Hippocampal formation (tissue), 2 donors: Measurements from ENCODE around the gene DUSP6.
A peak's percentile ranks its signal among the peaks of the same experiment; 100 is the strongest.
"Not testable (repeated sequence)": the region's sequence is repeated elsewhere in the genome, so short reads cannot be mapped to it uniquely, and the experiment has no call there.

ENCODE experiments used
- DNase-seq, 2 donors: peaks; one replicate each; lab custom pipeline; 2025; lab: John Stamatoyannopoulos, UW

Gene DUSP6

DNA sequence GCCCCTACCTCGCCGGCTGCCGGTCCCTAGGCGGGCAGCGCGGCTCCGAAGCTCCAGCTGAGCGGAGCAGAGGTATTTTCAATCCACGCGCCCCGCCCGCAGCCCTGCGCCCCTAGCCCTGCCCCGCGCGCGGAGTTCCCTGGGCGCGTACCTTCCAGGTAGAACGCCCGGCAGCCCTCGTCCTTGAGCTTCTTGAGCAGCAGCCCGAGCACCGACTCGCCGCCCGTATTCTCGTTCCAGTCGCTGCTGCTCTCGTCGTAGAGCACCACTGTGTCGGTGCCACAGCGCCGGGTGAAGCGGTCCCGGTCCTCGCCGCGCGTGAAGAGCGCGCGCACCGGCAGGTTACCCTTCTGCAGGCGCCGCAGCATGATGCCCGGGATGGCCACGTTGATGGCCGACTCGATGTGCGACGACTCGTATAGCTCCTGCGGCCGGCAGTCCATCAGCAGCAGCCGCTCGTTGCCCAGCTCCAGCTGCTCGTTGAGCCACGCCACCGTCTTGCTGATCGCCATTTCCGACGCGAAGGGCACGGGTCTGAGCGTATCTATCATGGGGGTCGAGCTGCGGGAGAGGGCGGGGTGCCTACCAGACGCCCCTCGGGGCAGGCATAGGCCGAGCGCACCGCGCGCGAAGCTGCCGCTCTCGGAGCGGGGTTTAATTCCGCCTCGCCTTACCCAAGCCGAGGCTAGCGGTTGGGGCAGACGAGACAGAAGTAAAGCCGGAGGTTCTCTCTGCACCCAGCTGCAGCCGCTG is 636 bp downstream of the DUSP6 start:
- peak in 1 of 2 donors; percentile 56 for DNase-seq

DNA sequence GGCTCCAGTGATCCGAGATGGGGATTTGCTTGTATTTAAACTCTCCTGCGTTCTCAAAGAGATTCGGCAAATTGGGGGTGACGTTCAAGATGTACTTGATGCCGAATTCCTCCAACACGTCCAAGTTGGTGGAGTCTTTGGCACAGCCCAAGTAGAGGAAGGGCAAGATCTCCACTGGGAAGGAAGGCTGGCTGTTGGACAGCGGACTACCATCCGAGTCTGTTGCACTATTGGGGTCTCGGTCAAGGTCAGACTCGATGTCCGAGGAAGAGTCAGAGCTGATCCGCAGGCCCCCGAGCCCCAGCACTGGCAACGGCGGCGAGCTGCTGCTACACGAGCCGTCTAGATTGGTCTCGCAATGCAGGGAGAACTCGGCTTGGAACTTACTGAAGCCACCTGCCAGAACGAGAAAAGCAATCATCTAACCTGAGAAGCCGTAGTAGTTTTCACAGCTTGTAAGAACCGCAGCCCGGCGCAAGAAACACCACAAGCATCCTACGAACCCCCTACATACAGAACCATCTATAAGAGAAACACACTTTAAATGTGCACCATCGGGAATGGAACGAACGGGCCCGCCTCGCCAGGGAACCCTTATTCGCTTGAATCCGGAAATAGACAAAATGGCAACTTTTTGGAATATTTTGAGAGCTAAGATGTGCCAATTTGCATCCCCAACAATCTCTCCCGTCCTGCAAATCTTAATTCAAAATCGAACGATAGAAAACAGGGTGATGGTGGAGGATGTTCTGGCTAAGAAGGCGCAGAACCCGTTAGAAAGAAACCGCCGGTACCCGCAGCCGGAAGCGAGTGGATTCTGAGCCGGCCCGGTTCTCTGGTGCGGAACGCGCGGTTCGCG is 1.4 kb downstream of the DUSP6 start:
- DNase-seq, result no peak

DNA sequence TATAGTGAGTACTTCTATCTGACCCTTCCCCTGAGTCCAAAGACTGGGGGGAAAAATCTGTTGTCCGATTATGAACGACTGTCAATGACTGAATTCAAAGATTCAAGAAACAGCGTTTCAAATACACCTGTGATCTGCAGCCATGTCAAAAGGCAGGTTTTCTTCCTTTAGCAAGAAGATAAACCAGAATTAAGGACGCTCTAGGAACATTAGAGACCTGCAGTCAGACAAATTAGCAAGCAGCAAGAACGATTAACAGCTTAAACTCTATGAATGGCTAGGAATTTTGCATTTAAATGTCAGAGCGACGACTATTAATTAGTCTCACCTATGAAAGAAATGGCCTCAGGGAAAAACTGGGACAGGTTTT is 2.1 kb downstream of the DUSP6 start:
- no peak for DNase-seq

DNA sequence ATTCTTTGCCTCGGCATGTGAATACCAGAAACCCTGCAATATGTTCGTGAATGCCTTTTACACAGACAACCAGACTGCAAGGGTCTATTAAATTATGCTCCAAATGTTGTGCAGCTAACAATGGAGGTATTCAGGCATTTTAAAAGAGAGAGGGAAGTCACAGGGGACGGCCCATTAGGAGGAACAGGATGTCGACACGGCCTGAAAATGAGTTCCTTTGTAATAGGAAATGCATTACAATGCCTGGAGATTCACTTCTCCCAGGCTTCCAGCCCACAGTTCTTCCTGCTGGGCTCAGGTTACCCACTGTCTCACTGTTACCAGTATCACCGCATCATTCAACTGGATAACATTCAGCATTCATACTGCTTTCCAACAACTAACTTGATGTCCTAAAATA is 2.5 kb downstream of the DUSP6 start:
- peak; percentile 21 to 36 for DNase-seq

DNA sequence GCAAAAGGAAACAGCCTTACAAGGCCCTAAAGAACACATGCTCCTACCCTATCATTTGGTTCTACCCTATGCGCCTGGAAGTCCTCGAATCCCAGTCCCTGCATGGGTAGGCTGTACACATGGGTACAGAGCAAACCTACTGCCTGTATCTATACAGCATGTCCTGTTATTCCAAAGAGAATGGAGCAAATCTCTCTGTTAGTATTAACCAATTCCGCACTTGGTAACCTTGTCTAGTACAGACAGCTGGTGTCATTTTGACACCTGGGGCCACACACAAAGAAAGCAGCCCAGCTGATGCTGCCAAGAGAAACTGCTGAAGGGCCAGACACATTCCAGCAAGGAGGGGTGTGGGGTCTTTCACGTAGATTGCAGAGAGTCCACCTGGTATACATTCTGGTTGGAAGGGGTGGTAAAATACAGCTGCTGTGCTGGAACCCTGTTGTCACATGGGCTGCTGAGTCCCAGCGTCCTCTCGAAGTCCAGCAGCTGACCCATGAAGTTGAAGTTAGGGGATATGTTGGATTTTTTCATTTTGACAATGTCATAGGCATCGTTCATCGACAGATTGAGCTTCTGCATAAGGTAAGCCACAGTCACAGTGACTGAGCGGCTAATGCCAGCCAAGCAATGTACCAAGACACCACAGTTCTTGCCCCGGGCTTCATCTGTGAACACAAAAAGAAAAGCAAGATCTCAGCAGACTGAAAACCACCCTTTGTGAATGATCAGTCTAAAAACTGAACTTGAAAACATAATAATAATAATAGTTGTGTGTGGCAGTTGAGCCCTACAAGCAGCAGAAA is 3.2 kb downstream of the DUSP6 start:
- no peak for DNase-seq

DNA sequence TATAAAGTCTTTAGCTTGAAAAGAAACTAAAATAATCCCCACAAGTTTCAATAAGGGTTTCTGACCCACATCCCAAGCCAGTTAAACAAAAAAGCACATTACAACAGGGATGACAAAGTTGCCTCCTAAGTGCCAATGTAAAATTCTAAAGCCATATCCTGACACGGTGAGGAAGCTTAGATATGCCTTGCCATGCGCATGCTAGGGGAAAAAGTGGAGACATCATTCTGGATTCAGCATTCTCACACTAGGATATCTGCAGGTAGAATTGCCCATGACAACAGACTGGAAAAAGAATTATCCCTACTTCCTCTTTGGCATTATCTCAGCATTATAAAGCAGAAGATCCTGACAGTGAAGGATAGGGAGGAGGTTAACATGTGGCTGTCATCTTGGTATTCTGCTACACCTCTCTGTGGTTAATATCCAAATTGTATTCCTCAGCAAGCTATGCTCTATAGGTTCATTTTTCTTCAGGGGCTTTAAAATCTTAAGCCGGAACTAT is 4.9 kb downstream of the DUSP6 start:
- no peak for DNase-seq

DNA sequence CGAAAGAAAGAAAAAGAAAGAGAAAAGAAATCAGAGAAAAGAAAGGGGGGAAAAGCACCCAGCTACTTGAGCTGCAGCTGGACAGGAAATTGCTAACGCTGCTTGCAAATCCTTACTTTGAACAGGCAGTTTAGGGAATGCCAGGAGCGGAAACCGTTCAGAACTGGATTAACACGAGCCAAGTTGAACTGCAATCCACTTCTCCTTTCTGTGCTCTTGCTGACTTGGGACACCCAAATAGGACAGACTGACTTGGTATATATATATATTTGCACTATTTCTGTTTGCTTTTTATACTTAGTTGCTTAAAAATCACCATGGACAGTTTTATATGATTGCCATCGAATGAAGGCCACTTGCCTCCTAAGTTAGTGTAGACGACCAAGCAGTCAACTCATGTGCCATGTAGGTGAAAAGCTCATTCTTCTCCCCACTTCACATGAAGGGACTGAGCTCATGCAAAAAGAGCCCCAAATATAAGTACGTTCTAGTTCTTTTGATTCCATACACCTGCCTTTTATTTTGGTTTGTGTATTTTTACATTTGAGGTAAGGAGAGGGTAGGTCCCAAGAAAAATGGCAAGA is 5.5 kb downstream of the DUSP6 start:
- DNase-seq, result peak in 1 of 2 donors; percentile 43

DNA sequence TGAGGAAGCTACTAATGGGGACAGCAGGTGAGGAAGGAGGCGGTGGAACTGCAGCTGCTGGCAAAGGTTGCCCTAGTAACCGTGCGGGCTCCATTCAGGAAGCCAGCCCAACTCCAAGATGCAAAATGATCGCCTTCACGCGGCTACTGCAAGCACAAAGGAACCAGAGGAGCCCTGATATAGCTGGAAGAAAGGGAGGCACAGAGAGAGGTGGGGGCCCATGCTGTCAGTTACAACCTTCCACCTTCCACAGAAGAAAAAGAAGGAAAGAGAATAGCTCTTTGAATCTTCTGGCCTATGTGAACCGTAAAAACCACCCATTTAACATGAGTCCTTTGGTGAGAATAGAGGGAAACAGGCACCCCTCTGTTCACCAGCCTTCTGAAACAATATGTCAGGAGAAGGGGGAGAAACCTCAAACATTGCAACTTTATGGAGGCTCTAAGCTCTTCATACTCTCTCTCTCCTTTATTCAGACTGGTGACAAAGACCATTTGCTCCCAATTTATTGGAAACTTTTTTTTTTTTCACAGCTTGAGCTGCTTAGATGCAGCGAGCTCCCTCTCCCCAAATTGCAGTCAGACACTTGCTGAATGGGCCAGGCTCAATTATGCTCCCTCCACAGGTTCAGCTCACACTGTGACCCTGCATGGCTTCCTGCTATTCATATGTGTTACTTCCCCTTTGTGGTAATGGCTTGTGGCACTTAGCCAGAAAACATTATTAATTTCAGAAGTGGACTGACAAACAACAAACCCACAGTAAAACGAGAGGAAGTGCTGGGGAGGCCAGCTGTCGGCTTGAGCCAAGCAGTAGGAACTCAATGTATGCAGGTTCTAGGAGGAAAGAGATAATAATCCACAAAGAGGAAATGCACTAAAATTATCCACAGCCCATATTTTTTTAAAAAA is 6.2 kb downstream of the DUSP6 start:
- DNase-seq, result no peak

DNA sequence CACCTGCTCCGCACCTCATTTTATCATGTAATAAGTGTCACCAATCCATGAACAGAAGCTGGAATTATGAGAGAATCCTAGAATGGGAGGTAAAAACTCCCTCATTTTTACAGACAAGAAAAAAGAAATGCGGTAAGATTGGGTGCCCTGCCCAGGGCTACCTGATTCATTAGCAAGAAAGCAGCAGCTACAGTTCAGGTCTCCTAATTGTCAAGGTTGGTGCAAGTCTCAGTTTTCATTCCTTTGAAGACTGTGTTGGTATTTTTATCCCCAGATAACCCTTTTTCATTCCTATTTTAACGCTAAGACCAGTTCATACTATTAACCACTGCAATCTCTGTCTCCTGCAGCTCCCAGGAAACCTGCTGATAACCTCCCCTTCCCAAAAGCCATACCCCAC is 6.9 kb downstream of the DUSP6 start:
- no peak for DNase-seq

DNA sequence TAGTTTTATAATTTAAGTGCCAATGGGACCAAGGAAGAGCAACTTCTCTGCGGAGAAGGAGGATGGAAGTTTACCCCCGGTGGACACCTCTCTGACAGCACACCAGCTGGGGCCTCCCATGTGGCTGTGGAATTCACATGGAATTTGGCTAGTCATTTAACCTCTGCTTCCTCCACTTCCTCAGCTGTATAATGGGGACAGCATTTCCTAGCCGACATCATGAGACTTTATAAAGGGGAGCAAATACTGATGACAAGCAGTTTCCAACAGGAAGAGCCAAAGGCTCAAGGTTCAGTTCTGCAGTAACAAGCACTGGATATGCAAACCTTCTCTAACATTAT is 7.5 kb downstream of the DUSP6 start:
- no peak for DNase-seq

DNA sequence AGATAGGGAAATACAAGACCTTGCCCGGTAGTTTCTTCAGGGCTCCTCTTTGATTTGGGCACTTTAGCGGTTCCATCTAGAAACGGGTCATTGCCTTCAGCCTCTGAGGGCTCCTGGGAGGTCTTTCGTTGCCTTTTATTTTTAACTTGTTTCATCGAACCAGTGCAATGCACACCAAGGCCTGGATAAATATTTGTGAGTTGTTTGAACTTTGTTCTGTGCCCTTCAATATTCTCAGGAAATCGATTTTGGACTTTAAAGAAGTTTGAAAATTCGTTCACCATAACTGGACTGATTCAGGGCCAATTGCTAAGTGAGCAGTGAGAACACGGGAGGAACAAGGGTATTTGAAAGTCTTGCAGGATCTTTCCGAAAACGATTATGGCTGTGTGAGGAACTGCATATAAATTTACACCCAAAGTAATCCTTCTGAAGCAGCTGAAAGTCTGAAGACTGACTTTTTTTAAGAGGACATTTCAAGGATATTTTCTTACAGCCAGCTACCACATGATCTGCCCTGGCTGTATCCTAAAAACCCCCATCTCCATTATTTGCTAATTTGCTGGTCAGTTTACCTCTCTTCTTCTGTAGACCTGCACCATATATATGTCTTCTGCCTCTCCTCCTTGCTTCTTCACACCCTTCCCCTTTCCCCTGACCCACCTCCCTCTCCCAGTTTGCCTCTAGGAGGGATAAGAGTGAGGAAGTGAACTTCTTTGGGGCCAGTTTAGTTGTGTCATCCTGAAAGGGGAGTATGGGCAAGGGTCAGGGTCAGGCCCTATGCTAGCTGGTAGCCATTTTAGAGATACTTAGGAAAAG is 8.0 kb downstream of the DUSP6 start:
- DNase-seq, result no peak

DNA sequence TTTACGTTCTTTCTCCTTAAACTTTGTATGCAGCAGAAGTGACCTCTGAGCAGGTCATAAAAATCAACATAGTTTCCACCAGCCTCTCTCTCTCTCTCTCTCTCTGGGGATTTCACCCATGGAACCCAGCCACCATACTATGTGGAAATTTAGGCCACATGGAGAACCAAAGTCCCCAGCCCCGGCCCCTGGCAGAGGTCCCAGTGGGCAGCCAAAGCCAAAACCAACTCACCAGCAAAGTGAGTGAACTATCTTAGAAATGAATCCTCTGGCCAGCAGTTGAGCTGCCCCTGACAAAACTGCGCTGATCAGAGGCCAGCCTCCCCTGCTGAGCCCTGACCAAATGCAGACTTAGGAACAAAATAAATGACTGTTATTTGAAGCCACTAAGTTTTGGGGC is 9.2 kb downstream of the DUSP6 start:
- DNase-seq, result no peak

DNA sequence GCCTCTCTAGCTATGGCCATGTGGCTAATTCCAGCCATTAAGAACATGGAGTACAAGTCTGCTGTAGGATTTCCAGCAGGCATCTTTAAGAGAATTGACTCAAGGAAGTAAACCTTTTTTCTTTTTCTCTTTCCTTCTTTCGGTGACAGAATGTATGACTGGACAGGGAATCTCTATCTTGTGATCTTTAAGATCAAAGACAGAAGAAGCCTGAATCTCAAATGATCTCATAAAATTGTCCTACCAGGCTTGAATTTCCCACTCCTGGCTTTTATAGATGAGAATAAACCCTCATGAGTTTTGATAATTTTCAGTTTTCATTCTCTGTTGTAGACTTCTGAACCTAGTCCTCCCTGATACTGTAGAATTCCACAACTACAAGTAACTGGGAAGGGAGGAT is 11.4 kb downstream of the DUSP6 start:
- no peak for DNase-seq

DNA sequence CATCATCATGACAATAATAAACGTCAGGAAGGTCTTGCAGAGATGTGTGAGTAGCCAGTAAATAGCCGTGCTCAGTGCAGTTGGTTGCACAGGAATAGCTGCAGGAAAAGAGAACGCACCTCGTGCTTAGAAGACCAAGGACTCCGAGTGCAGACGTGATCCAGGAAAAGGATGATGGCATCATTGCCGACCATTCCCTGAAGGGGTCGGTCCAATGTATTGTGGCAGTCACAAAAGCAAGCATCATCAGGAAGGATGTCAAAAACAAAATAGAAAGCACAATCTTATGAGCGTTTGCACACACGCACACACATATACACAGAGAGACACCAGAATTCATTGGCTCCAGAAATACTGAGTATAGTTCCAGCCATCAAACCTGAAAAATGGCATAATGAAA is 12.8 kb downstream of the DUSP6 start:
- DNase-seq, result no peak

DNA sequence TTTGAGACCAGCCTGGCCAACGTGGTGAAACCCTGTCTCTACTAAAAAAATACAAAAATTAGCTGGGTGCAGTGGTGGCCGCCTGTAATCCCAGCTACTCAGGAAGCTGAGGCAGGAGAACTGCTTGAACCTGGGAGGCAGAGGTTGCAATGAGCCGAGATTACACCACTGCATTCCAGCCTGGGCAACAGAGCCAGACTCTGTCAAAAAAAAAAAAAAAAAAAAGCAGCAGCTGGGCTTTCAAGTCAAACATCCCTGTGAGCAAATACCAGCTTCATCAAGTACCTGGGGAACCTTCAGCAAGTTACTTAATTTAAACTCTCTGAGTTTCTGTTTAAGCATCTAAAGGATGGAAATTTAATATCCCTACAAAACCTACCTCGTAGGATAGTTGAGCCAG is 15.2 kb downstream of the DUSP6 start:
- DNase-seq, result not testable (repeated sequence)

DNA sequence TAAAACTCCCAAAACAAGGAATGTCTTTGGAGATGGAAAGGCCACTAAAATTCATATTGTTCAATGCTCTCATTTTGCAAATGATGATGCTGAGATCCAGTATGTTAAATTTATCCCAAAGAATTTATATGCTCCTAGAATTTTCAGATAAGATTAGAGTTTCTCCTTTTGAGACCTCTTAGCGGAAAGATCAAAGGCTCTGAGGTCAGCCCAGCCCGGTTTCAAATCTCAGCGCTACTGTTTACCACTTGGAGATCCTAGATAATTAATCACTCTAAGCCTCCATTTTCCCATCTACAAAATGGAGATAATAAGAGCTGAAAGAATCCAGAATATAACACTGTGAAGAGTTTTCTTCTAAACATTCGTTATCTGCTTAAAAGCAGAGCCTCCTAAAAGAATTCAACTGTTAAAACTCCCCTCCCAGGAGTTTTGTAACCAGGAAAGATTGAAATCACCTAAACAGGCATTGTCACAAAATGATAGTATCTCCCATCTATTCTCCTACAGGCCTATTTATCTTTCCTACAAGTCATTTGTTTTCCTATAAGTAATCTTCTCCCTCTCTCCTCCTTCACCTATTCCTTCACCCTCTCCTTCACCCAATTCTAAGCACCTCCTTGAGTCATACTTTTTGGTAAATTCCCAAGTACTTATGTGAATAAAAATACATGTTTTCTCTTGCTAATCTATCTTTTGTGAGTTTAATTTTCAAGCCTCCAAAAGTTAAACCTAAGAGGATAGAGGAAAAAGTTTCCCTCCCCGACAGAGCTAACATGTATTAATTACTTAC is 16.7 kb downstream of the DUSP6 start:
- DNase-seq, result no peak

DNA sequence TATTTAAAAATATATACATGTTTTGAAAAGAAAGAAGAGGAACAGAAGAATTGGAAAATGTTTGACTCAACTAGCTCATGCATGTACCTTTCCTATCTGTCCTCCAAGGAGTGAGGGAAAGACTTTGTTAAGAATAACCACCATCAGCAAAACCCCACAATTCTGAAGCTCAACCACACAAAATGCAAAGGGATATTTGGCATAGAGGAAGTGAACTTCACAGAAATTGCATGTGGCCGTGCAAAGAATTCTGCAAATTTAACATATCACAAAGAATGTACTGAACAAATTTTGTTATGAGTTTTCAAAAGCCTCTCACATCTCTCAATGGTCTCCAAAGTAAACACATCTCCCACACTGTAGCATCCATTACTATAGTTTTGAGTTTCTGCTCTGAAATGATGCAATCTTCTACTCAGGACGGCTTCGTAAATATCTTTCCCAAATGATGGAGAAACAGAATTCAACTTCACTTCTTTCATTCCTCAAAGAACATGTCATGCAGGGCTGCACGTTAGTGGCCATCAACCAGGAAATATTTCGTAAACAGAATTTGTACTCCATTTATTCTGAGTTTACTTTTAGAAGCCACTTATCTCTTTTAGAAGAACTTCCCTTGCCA is 17.6 kb downstream of the DUSP6 start:
- no peak for DNase-seq

DNA sequence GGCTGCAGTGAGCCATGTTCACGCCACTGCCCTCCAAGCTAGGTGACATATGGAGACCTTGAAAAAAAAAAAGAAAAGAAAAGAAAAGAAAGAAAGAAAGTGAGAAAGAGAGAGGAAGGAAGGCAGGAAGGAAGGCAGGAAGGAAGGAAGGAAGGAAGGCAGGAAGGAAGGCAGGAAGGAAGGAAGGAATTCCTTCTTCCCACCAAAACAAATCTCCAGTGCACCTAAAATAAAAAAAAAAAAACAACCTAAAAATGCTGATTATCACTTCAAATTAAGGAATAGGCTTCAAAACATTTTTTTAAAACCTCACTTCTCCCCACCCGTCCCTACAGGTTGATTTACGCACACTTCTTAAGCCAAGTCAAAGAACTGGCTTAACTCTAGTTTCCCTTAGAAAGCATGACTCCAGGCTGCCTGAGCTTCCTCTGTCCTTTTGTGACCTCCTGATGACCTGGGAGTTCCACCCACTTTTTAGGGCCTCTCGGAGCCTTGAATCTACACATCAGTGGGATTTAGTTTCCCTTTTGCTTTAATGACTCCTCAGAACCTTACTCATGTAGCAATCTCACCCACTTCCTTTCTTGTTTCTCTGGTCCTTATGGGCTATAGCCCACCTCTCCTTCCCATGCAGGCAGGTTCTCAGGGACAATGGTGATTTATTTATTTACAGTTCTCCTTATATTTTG is 18.6 kb downstream of the DUSP6 start:
- DNase-seq, result no peak
